22Rv1 (cell line): Measurements from ENCODE around the gene RCVRN.

Source experiments
- H3K27ac ChIP-seq: fragments of 450-650 bp; 2 replicates; pipeline ENCODE4 v1.5.1; 2017
- ZFX ChIP-seq: fragments of 450-650 bp; IDR thresholded peaks from 2 replicates; pipeline ENCODE4 v1.6.1; 2017; ENCODE audit warnings: antibody characterized with exemption, borderline replicate concordance
- TF ChIP-seq, protein P1 (sequence below): fragments of 450-650 bp; IDR thresholded peaks from 2 replicates; pipeline ENCODE4 v1.5.1; 2017; ENCODE audit warnings: mild to moderate bottlenecking

Gene RCVRN

DNA sequence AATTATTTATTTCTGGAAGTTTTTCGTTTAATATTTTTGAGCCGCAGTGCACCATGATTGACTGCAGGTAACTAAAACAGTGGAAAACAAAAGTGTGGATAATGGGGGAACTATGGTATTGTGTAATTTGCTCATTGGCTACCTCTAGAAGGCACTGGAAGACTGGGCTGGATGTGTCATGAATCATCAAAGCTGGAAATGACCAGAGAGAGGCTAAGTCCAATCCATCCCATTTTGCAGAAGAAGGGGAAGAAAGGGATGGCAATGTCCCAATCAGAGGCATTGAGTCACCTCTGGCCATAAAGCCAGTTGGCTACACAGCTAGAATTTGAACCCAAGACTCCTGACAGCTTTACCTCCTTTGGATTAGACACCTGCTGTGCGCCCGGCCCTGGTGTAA lies 50.0 kb downstream of the RCVRN start:
- TF ChIP-seq ZFX: no peak
- TF ChIP-seq, protein P1, sequence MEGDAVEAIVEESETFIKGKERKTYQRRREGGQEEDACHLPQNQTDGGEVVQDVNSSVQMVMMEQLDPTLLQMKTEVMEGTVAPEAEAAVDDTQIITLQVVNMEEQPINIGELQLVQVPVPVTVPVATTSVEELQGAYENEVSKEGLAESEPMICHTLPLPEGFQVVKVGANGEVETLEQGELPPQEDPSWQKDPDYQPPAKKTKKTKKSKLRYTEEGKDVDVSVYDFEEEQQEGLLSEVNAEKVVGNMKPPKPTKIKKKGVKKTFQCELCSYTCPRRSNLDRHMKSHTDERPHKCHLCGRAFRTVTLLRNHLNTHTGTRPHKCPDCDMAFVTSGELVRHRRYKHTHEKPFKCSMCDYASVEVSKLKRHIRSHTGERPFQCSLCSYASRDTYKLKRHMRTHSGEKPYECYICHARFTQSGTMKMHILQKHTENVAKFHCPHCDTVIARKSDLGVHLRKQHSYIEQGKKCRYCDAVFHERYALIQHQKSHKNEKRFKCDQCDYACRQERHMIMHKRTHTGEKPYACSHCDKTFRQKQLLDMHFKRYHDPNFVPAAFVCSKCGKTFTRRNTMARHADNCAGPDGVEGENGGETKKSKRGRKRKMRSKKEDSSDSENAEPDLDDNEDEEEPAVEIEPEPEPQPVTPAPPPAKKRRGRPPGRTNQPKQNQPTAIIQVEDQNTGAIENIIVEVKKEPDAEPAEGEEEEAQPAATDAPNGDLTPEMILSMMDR: no peak

DNA sequence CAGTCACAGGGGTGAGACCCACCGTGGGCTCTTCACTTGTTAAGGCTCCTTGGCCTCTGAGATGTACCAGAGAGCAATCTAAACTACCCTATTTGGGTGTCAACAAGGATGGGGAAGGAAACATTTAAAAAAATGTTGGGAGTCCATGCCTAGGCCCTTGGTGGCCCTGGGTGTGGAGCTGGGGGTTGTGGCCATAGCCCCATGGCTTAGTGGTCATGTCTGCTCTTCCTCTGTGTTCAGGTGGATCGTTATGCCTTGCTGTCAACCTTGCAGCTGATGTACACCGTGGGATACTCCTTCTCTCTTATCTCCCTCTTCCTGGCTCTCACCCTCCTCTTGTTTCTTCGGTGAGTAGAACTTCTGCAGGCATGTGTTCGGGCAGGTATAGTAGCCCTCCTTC lies 50.8 kb downstream of the RCVRN start:
- TF ChIP-seq, protein P1: no peak
- TF ChIP-seq ZFX: no peak
- no peak overlapping the region for H3K27ac ChIP-seq

More for the DNA sequence above, 50.0 kb downstream of the RCVRN start:
- H3K27ac ChIP-seq: no peak overlapping the region

DNA sequence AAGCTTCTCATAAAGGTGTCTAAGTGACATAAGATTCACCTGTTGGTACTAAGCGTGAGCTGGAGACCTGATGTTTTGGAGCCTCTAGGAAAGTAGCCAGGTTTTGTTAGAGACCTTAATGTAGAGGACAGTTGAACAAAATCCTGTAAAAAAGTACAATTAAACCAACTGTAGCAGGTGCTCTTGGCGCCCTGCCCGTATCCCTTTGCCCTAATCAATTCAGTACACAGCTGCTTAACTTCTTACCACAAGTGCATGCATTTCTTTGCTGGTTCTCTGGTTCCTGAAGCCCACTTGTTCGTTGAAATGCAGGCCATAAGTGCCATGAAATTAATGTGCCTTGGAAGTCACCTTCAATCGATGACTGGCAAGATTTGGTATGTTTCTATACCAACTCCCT lies 54.9 kb downstream of the RCVRN start:
- TF ChIP-seq, protein P1: no peak
- TF ChIP-seq ZFX: no peak
- no peak overlapping the region for H3K27ac ChIP-seq
